CD4-positive, alpha-beta T cell treated with Interleukin-4 for 1 hour (primary cell): ENCODE results near the gene LOXHD1.

Experiments used
- DNase-seq, 2 donors: peaks; one replicate each; pipeline ENCODE4 v3.0.0-alpha.2; 2020 to 2022

The LOXHD1 gene

GRCh38 chr18:46574000-46574742 is 82.8 kb downstream of the LOXHD1 start:
- DNase-seq, result no peak

GRCh38 chr18:46573156-46573555 is 83.9 kb downstream of the LOXHD1 start:
- DNase-seq, result no peak

- no peak for DNase-seq
These were observed 85.3 kb downstream of the LOXHD1 start for GRCh38 chr18:46571756-46572155.

GRCh38 chr18:46570666-46571065 is 86.4 kb downstream of the LOXHD1 start:
- DNase-seq, result no peak

- DNase-seq, result no peak
These were observed 86.9 kb downstream of the LOXHD1 start for GRCh38 chr18:46570134-46570533.

GRCh38 chr18:46569211-46569610 is 87.8 kb downstream of the LOXHD1 start:
- DNase-seq, result no peak

DNA sequence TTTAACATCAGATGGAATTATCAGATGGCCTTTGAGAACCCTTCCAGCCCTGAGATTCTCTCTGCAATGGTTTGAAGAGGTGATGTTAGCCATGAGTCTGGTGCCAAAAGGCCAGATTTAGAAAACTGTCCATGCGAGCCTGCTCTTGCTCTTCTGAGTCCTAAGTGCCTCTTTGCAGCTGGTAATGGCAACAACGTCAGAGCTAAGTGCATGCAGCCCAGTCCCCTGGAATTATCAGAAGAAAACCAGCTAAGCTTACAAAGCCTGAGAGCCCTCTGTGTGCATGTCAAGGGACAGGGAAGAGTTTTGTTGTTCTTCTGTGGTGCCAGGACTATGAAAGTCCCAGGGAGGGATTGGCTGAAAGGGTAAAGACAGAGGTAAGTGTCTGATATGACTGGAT is 89.8 kb downstream of the LOXHD1 start:
- no peak for DNase-seq

- no peak for DNase-seq
These were observed 90.9 kb downstream of the LOXHD1 start for GRCh38 chr18:46566111-46566510.

- no peak for DNase-seq
These were observed 91.8 kb downstream of the LOXHD1 start for GRCh38 chr18:46565256-46565655.

DNA sequence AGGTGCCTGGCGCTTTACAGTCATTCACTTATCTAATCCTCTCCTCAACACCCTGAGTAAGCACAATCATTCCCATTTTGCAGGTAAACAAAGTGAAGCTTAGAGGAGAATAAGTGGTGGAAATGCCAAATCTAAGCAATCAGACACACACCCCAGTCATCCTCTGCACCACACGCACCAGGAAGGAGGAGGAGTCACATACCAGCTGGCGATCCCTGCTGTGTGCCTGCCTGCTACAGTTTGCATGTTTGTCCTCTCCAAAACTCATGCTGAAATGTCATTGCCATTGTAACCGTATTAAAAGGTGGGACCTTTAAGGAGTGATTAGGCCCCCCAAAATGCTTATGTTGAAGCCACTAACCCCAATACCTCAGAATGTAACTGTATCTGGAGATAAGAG is 93.7 kb downstream of the LOXHD1 start:
- no peak for DNase-seq

DNA sequence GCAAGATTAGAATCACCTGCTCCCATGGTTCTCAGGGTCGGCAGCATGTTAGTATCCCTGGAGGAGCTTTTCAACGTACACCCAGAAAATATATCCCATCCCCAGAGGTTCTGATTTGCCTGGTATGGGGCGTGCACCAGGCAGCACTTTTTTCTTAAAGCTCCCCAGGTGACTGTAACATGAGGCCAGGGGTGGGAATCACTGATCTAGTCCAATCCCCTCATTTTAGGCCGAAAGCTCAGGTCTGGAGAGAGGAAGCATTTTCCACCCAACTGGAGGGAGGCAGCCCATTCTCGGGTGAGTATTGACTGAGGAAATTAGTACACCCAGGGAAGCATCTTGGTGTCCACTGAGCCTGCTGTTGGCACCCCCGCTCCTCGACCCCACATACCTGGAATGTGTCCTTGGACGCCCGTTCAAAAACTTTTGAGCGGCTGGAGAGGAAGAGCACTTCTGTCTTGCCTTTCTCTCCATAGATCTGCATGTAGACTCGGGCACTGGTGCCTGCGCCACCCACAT is 94.3 kb downstream of the LOXHD1 start:
- DNase-seq, result no peak

- DNase-seq, result no peak
These were observed 96.4 kb downstream of the LOXHD1 start for GRCh38 chr18:46560671-46561045.

DNA sequence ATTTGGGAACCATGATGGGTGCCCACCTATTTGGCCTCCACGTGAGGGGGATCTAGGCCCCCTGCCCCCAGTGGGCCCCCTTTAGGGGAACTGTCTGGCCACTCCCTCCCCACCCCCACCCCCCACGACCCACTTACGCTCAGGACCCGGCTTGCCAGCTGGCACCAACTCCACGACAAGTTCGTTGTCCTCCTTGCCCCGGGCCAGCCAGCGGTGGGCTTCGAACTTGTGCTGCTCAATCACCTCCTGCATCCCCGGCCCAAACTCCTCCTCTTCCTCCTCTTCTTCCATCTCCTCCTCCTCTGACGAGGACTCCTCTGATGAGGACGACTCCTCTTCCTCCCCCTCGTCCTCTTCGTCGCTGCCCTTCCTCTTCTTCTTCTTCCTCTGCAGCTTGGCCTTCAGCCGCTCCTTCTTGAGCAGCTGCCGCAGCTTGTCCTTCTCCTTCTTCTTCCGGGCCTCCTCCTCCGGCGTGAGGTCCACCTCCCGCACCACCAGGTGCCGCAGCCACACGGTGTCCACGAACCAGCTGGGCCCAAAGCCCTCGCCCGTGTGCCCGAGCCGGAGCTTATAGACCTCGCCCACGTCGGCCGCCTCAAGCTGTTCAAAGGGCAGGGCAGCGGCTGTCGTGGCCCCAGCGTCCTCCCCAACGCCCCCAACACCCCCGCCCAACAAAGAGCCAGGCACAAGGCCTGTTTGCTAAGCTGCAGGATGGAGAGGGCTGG is 96.9 kb downstream of the LOXHD1 start:
- no peak for DNase-seq

GRCh38 chr18:46559296-46559695 is 97.7 kb downstream of the LOXHD1 start:
- no peak for DNase-seq

DNA sequence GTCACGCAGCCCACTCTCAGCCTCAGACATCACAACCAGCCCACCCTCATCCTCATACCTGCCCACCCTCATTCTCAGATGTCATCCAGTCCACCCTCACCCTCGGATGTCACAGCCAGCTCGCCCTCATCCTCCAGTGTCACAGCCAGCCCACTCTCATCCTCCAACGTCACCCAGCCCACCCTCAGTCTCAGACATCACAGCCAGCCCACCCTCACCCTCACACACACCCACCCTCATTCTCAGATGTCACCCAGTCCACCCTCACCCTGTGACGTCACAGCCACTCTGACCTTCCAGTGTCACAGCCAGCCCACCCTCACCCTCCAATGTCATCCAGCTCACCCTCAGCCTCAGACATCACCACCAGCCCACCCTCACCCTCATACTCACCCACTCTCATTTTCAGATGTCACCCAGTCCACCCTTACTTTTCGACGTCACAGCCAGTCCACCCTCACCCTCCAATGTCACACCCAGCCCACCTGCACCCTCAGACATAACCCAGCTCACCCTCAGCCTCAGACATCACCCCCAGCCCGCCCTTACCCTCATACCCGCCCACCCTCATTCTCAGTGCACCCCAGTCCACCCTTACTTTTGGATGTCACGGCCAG is 100.3 kb downstream of the LOXHD1 start:
- DNase-seq, result no peak

DNA sequence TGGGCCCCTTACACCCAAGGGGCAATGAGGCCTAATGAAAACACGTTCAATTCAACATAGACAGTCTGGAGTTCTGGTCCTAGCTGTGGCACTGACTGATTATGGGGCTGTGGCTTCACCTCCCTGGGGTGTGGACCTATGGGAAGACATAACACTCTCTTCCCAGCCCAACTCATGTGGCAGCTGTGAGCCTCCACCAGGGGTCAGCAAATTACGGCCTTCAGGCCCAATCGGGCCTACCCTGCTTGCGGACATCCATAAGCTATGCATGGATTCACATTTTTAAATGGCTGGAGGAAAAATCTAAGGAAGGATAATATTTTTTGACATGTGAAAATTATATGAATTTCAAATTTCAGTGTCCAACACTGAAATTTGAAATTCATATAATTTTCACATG is 101.3 kb downstream of the LOXHD1 start:
- DNase-seq, result no peak

GRCh38 chr18:46555213-46555612 is 101.8 kb downstream of the LOXHD1 start:
- DNase-seq, result no peak

DNA sequence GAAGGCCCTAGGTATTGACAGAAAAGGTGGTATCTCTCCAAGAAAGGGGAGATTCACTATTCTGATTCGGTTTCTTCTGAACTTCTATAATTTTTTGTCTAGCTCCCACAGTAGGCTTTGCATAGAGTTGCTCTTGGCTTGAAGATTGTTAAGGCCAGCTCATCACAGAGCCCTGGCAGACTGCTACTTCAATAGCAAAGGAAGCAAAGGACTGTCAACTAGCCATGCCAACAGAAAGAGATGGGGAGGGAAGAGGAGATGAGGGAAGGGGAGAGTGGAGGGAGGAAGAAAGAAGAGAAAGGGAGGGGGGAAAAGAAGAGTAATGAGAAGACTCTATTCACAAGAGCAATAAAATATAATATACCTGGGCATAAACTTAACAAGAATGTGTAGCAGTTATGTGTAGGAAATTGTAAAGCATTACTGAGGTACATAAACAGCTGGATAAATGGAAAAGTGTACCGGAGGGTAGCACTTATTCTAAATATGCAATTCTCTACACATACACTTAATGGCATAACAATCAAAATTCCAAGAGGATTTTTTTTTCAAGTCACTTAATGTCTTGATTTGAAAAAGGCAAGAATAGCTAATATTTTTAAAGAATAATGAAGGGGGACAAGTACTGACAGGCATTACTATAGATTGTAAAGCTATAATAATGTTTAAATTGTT is 102.5 kb downstream of the LOXHD1 start:
- DNase-seq, result no peak

- no peak for DNase-seq
These were observed 106.4 kb downstream of the LOXHD1 start for GRCh38 chr18:46550609-46551008.

DNA sequence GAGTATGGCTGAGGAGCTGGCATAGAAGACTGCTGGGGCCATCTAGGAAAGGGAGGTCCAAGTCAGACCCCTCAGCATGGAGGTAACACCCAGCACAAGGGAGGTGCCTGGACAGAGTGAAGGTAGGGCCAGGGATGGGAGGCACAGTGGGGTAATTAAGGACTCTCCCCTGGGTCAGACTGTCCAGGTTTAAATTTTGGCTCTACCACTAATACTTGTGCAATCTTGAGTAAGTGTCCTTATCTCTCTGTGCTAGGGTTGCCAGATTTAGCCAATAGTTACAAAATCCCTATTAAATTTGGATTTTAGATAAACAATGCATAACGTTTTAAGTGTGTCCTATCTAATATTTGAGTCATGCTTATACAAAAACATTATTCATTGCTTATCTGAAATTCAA is 109.5 kb downstream of the LOXHD1 start:
- no peak for DNase-seq

DNA sequence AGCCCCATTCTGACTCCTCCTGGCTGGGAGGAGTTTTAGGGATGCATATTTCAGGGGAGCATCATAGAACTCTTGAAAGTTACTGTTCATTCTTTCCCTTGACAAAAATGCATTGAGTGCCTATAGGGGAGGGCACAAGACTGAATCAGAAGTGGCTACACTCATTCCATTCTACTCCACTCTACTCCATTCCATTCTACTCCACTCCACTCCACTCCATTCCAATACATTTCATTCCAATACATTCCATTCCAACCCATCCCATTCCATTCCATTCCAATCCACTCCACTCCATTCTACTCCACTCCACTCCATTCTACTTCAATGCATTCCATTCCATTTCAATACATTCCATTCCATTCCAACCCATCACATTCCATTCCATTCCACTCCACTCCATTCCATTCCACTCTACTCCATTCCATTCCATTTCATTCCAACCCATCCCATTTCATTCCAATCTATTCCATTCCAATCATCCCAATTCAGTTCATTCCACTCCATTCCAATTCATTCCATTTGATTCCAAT is 110.8 kb downstream of the LOXHD1 start:
- no peak for DNase-seq

DNA sequence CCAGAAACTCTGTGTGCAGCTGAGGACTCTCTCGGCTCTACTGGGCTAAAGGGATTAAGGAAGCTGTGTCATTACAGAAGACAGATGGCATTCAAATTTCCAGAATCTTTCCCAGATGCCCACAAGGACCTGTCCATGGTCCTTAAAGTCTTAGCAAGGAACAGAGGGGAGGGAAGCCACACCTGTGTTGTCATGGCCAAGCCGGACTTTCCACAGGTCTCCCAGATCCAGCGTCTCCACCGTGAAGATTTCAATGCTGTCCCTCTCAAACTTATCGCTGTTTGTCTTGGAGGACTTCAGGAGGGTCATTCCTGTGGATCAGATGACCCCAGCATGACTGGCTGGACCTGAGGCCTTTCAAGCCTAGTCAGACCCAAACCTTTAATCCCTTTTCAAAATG is 114.5 kb downstream of the LOXHD1 start:
- DNase-seq, result no peak

GRCh38 chr18:46541626-46542189 is 115.3 kb downstream of the LOXHD1 start:
- DNase-seq, result no peak
